Raji (cell line): ENCODE measurements around the gene PAK1IP1.

Experiments
- POLR2A ChIP-seq: IDR thresholded peaks from 2 replicates; pipeline ENCODE4 v1.6.1; 2011; ENCODE audit warnings: low read depth, low read length, control low read depth; ENCODE audit not compliant: insufficient read depth

The PAK1IP1 gene

GRCh38 chr6:10725044-10725443 lies 30.3 kb downstream of the PAK1IP1 start:
- no peak for TF ChIP-seq POLR2A

GRCh38 chr6:10725716-10726115 lies 30.9 kb downstream of the PAK1IP1 start:
- TF ChIP-seq POLR2A: no peak

DNA sequence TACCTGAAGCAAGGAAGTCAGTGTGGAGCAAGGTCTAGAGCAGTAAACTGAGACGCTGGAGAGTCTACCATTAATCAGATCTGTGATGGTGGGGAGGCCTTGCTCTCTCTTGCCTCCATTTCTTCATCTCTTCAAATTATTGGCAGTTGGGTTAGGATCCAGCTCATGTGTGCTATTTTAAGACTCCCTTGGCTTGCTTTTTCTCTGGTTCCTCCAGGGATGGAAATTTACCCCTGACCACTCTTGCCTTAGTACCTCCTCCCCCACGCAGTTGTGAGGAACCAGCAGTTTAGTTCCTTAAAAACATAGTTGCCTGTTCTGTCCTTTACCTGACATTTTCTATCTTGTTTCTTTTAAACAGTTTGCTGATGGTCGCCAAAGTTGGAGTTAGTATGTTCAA lies 35.5 kb downstream of the PAK1IP1 start:
- no peak for TF ChIP-seq POLR2A

GRCh38 chr6:10733151-10733715 lies 38.5 kb downstream of the PAK1IP1 start:
- TF ChIP-seq POLR2A: no peak

GRCh38 chr6:10733863-10734262 lies 39.1 kb downstream of the PAK1IP1 start:
- no peak for TF ChIP-seq POLR2A

DNA sequence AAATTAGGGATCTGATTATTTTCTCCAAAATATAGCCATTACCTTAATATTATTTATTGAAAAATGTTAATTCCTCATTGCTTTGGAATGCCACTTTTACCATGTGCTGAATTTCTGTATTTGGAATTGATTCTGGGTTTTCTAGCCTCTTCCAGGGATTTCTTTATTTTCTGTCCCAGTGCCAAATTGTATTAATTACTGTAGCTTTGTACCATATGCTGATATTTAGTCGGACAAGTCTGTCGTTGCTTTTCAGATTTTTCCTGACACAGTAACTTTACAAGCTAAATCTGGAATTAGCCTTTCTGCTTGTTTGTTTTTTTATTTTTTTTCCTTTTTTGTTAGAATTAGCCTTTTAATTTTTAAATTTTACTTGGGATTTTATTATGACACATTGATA lies 42.0 kb downstream of the PAK1IP1 start:
- no peak for TF ChIP-seq POLR2A

GRCh38 chr6:10740061-10740460 lies 45.3 kb downstream of the PAK1IP1 start:
- no peak for TF ChIP-seq POLR2A

- TF ChIP-seq POLR2A: no peak
Measured at GRCh38 chr6:10742251-10742650, 47.5 kb downstream of the PAK1IP1 start.

DNA sequence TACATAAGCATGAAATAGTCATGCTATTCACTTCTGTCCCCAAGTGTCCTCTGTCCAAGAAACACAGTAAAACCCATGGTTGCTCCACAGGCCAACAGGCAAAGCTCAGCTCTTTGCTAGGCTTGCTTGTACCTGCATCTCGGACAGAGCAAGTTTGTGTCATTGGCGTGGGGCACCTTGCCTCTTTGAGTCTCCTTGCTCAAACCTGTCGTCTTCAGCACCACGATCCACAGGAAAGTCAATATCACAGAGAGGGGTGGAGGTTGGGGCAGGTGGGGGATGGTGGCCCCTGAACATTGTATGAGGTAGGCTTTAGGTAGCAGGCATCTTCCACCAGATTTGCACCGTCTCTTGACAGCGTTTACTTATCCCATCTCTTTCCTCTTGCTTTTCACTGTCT lies 48.7 kb downstream of the PAK1IP1 start:
- TF ChIP-seq POLR2A: no peak

DNA sequence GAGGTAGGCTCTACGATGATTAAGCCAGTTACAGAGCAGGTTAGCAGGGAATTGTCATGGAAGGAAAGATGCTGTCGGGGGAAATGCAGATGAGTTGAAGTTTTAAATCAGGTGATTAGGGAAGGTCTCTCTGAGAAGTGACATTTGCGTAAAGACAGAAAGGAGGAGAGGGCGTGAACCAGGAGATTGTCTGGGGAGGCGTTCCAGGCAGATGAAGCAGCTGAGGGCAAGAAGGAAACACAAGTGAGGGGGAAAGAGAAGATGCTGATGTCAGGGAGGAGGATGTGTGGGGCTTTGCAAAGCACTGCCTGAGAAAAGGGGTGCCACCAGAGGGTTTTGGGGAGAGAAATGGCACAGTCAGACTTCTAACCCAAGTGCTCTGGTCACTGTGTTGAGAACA lies 50.3 kb downstream of the PAK1IP1 start:
- TF ChIP-seq POLR2A: no peak

GRCh38 chr6:10746915-10747250 lies 52.1 kb downstream of the PAK1IP1 start:
- no peak for TF ChIP-seq POLR2A

GRCh38 chr6:10747251-10747972 lies 52.6 kb downstream of the PAK1IP1 start, which contains the start of gene TMEM14B:
Gene TMEM14B, plus strand, starts transcription at chr6:10747805. Its CDS starts 1,441 bp downstream, at chr6:10749246.
- peak; percentile 95 for TF ChIP-seq POLR2A

GRCh38 chr6:10749734-10750133 lies 55.0 kb downstream of the PAK1IP1 start:
- TF ChIP-seq POLR2A: no peak

DNA sequence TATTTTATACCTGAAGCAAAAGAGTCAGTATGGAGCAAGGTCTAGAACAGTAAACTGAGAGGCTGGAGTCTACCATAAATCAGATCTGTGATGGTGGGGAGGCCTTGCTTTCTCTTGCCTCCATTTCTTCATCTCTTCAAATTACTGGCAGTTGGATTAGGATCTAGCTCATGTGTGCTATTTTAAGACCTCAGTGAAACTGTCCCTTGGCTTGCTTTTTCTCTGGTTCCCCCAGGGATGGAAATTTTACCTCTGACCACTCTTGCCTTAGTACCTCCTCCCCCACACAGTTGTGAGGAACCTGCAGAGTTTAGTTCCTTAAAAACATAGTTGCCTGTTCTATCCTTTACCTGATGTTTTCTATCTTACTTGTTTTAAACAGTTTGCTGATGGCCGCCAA lies 61.3 kb downstream of the PAK1IP1 start:
- no peak for TF ChIP-seq POLR2A
